HG03457 (cell line): ENCODE measurements around the gene BDNF.

Experiments used
- ATAC-seq: cut with Tn5 transposase; IDR thresholded peaks from one replicate; pipeline ENCODE4 v1.9.1; 2021; ENCODE audit warnings: moderate number of reproducible peaks; ENCODE audit not compliant: unreplicated experiment

Gene BDNF

GRCh38 chr11:27707676-27708075 lies 7.4 kb upstream of the BDNF start:
- ATAC-seq = no peak

GRCh38 chr11:27705873-27706820 lies 5.9 kb upstream of the BDNF start:
- ATAC-seq = peak; percentile 71

- ATAC-seq = no peak
These were observed 3.2 kb upstream of the BDNF start for GRCh38 chr11:27703481-27703880.

GRCh38 chr11:27702811-27703210 lies 2.6 kb upstream of the BDNF start:
- ATAC-seq = no peak

- ATAC-seq = peak; percentile 44
These were observed 1.3 kb upstream of the BDNF start for GRCh38 chr11:27701355-27702105.

GRCh38 chr11:27699926-27700350 lies 317 bp downstream of the BDNF start:
- ATAC-seq = no peak

DNA sequence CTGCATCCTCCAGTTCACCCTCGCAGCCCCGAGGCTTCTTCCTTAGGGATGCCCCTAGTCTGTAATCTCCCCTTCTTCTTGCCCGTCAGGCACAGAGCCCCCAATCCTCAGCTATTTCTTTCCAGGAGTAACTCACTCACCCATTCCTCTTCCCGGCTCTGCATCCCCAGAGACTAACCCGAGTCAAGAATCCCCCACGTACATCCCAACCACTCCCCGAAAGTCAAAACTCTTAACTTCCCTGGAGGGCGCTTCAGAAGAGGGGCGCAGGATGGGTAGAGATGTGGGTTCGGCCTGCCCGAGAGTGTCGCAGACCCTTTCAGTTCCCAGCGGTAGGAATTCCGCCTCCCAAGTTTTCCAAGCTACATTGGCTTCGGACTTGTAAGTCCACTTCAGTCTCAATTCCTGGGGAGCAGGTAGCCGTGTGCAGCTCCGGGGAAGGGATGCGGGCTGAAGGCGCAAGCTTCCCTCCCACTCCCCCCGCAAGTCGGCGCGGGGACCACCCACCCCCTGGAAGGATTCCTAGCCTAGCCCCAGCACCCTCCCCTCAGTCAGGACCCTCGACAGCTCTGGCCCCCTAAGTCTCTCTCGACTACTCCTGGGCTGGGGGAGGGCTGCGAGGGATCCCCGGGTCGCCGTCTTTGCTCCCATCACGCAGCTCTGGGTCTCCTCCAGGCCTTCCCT lies 871 bp downstream of the BDNF start:
- no peak for ATAC-seq

DNA sequence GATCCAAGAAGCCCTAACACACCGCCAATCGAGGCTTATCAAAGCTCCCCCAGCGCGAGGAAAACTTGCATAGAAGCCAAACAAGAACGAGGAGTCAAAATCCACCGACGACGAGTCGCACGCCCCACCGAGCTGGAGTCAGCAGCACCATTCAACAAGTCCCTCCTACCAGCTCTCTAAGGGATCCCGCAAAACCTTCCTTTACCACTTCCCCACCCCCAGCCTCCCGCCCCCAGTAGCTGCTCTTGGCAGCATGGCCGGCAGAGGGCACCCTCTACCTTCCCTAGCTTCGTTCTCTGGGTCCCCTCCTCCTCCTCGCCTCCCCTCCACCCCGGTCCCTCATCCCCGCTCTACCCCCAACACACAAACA lies 1.4 kb downstream of the BDNF start:
- peak; percentile 55 for ATAC-seq

DNA sequence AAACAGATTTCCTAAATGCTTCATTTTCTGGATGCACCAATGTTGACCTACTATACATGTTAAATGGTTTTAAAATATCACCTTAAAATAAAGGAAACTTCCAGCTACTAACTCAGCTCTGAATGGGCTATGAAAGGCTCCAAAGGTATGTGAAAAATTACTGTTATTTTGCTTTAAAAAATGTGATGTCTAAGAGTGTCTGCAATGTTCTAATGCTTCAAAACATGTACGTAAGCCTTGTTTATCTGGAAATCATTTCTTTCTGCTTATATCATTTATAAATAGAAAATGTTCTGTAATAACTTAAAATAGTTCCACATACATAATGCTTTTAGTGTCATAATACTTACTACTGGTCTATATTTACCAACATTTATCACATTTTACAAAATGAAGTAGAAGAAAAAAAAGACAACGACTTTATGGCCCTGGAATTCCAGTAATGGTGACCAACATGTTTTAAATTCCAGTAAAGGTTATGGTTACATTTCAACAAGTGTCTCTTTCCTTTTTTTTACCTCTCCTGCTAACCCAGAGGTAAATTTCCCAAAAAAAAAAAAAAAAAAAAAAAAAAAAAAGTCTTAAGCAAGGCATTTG lies 2.5 kb downstream of the BDNF start:
- no peak for ATAC-seq

- no peak for ATAC-seq
These were observed 3.3 kb downstream of the BDNF start for GRCh38 chr11:27696961-27697360.

DNA sequence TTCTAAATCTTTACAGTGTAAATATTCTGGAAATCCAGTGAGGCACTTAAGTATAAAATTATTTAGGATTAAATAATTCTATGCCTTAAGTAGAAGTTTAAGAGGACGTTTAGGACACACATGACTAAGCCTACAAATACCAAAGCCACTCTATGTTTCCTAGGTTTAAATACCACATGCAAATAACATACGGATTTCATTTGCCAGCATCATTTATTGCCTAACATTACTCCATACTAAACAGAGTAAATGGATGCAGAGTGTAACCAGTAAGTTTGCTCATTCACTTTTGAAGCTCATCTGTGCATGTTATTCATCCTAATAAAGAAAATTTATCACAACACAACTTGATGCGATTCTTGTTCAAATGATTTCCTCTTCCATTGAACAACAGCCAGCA lies 4.1 kb downstream of the BDNF start:
- no peak for ATAC-seq

- no peak for ATAC-seq
These were observed 5.3 kb downstream of the BDNF start for GRCh38 chr11:27694992-27695391.

- no peak for ATAC-seq
These were observed 6.9 kb downstream of the BDNF start for GRCh38 chr11:27693398-27693797.

DNA sequence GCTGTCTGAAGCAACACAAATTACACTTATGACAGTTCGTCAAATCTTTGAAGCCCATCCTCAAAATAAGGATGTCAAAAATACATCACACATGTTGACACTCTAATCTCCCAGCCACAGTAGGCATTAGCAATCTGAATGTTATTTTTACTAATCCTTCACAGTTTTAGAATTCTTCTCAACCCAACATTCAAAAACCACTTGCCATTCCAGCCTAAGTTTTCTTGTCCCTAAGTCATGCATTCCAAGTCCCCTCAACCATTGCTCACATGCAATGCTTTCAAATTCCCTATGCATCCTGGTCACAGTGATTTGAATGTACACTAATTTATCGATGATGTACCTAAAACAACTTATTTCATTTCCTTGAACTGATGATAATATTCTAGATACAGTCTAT lies 7.5 kb downstream of the BDNF start:
- ATAC-seq = no peak

GRCh38 chr11:27688076-27688475 lies 12.2 kb downstream of the BDNF start:
- no peak for ATAC-seq

DNA sequence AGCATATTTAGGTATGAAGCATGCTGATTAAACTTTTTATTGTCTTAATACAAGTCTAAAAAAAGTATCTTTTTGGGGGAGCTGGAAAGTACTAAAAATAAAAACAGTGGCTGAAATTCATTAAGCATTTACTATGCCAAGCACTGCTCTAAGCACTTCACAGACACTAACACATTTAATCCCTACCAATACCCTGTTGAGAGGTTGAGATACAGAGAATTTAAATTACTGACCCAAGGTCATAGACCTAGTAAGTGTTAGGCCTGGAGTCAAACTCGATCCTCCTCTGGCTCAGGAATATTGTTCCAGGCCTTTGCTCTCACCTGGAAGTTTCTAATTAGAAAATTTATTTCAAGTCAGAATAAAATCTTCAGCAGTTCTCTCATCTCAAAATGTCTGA lies 18.6 kb downstream of the BDNF start:
- no peak for ATAC-seq

GRCh38 chr11:27679136-27680015 lies 20.9 kb downstream of the BDNF start:
- ATAC-seq = no peak

DNA sequence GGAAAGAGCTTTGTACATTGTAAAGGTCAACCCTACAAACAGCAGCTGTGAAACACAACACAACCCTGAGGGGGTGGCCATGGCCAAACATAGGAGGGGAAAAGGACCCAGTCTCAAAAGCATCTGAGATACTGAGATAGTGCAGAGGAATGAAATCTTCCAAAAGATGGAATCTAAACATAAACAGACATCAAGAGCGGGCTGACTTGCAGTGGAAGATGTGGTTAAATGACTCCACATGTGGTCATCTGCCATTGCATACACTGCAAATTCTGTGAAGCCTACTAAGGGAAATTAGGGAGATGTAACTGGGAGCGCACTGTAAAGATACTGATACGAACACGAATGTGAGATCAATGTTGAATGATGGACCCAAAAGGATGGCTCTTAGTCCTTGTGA lies 22.0 kb downstream of the BDNF start:
- no peak for ATAC-seq

DNA sequence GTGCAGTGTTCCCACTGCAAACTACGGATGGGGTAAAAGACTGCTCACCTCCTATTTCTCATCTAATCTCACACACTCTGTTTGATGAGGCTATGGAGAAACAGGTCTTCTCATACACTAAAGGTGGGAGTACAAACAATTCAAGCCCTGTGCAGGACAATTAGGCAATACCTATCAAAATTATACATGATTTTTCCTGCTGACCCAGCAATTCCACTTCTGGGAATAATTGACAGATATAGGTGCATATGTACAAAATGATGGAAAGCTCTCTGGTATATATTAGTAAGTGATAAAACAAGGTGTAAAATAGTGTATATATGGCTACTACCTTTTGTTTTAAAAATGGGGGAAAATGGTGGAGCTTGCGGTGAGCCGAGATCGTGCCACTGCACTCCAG lies 23.1 kb downstream of the BDNF start:
- no peak for ATAC-seq

GRCh38 chr11:27673979-27674663 lies 26.1 kb downstream of the BDNF start:
- ATAC-seq = no peak
